ENCODE measurements around the gene CFAP68. TPM values are rescaled to one million over a fixed set of nuclear protein-coding genes. Genes with fewer than 3 reads are reported as not detected.
A peak's percentile ranks its signal among the peaks of the same experiment; 100 is the strongest.
"Not testable (repeated sequence)": the region's sequence is repeated elsewhere in the genome, so short reads cannot be mapped to it uniquely, and the experiment has no call there.

CFAP68 gene
- total RNA-seq, 5 donors from 2014 or later (not counting 1 experiment from before 2014, with no cell fraction given) = 12.0 to 18.6 (median 16.7) TPM

DNA sequence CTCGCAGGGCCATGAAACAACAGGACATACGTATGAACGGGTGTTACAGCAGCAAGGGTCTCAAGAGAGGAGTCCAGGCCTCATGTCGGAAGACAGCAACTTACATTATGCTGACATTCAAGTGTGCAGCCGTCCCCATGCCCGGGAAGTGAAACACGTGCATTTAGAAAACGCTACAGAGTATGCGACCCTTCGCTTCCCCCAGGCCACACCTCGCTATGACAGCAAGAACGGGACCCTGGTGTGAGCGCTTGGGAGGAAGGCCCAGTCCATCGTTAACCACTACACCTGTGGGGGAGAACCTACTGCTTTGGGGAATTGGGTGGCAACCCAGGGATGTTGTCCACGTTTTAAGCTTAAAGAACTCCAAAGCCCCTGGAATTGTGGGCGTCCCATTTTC lies 46.6 kb downstream of the CFAP68 start:
- H3K27ac Mint-ChIP-seq = peak overlapping the region; percentile 92 to 93
- POLR2A ChIA-PET = interaction anchor here (0.5 to 1.1 kb wide), 4 partner anchors 11 to 160 kb away, joined by 3 to 7 read pairs (median 4); no protein-coding TSS in a partner anchor
- no peaks in the 10 kb centered on the region for H3K9me3 ChIP-seq
- peaks cover 0 to 1% of the 10 kb centered on the region in 2 donors for H3K27me3 Mint-ChIP-seq
- no peak overlapping the region for H3K4me3 ChIP-seq (ENCODE audit: control insufficient read depth in 1 of 2, extremely low read depth in 1 of 2, low read length in 1 of 2)
- peak overlapping the region; percentile 86 for H3K27ac ChIP-seq (ENCODE audit: low read length)
- peaks cover 11 to 14% (median 13%) of the 10 kb centered on the region in 3 donors for H3K4me1 Mint-ChIP-seq
- H3K9me3 Mint-ChIP-seq = no peaks in the 10 kb centered on the region
- 99% methylated on average over 10 of the region's 16 CpGs for WGBS (ENCODE audit: insufficient coverage)
- ATAC-seq (replicated peaks in 1 of 4) (no peak), DNase-seq (no peak)
- CTCF ChIA-PET = interaction anchor here (1.0 to 2.0 kb wide), 10 partner anchors 13 to 354 kb away, joined by 3 to 20 read pairs (median 4); partner anchors contain the start of genes ALG9 (in 1 of the 2), CFAP68 (in 1 of the 2), FDXACB1 (in 1 of the 2) and SDHD (in 1 of the 2)
- no peaks in the 10 kb centered on the region for H3K36me3 ChIP-seq (ENCODE audit: control insufficient read depth in 2 of 2, extremely low read depth in 1 of 2, insufficient read depth in 1 of 2, low read length in 1 of 2)
- H3K4me1 ChIP-seq (ENCODE audit: control insufficient read depth in 1 of 2, extremely low read depth in 1 of 2, insufficient read depth in 2 of 2, low read length in 2 of 2) = peaks cover 2 to 19% of the 10 kb centered on the region in 2 experiments
- H3K4me3 Mint-ChIP-seq = peak overlapping the region; percentile 60 to 80 (median 79)
- no peaks in the 10 kb centered on the region for H3K27me3 ChIP-seq (replicated peaks in 1 of 2; ENCODE audit: control insufficient read depth in 2 of 2, extremely low read depth in 1 of 2, insufficient read depth in 2 of 2, low read length in 1 of 2)
- H3K36me3 Mint-ChIP-seq = no peaks in the 10 kb centered on the region

- Mint-ChIP-seq H3K4me3 (peak overlapping the region; percentile 79 to 82 (median 80)), H3K27ac (peak overlapping the region; percentile 92 to 93), H3K27me3 (no peaks in the 10 kb centered on the region), H3K9me3 (no peaks in the 10 kb centered on the region), H3K36me3 (no peaks in the 10 kb centered on the region), H3K4me1 (peaks cover 11 to 15% (median 14%) of the 10 kb centered on the region in 3 donors)
- Histone ChIP-seq H3K36me3 (ENCODE audit: control insufficient read depth in 2 of 2, extremely low read depth in 1 of 2, insufficient read depth in 1 of 2, low read length in 1 of 2) (no peaks in the 10 kb centered on the region), H3K4me3 (ENCODE audit: control insufficient read depth in 1 of 2, extremely low read depth in 1 of 2, low read length in 1 of 2) (peak overlapping the region; percentile 38 to 58), H3K9me3 (no peaks in the 10 kb centered on the region), H3K27me3 (replicated peaks in 1 of 2; ENCODE audit: control insufficient read depth in 2 of 2, extremely low read depth in 1 of 2, insufficient read depth in 2 of 2, low read length in 1 of 2) (no peaks in the 10 kb centered on the region), H3K27ac (ENCODE audit: low read length) (peak overlapping the region; percentile 86), H3K4me1 (ENCODE audit: control insufficient read depth in 1 of 2, extremely low read depth in 1 of 2, insufficient read depth in 2 of 2, low read length in 2 of 2) (peaks cover 2 to 19% of the 10 kb centered on the region in 2 experiments)
- DNase-seq (peak; percentile 85 to 98 (median 92)), ATAC-seq (replicated peaks in 1 of 4) (peak; percentile 90 to 95 (median 91))
- 0% methylated on average over 36 of the region's 47 CpGs for WGBS (ENCODE audit: insufficient coverage)
- ChIA-PET CTCF (interaction anchor here (0.6 to 2.0 kb wide), 21 partner anchors 9 to 353 kb away, joined by 3 to 20 read pairs (median 4); partner anchors contain the start of genes ALG9 (in 1 of the 2), CFAP68 (in 1 of the 2), FDXACB1 (in 1 of the 2) and NKAPD1 (in 1 of the 2)), POLR2A (interaction anchor here (0.5 to 1.2 kb wide), 16 partner anchors 9 to 330 kb away, joined by 3 to 13 read pairs (median 4); partner anchors contain the start of genes ALG9 (in 1 of the 2) and TIMM8B (in 1 of the 2))
Measured at GRCh38 chr11:111926505-111927391, 47.4 kb downstream of the CFAP68 start.

DNA sequence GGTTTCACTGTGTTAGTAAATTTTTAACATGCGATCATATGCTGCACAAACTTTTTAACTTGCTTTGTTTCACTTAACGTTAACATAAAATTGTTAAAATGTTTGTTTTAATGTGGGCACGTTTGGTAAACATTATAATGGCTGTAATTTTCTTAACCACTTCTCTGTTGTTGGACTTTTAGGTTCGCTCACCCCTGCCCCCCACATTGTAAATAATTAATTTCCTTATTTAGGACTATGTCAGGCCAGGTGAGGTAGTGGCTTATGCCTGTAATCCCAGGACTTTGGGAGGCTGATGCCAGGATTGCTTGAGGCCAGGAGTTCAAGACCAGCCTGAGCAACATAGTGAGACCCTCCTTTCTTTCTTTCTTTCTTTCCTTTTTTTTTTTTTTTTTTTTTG lies 51.1 kb downstream of the CFAP68 start:
- WGBS (ENCODE audit: insufficient coverage) = no CpG with 5 or more reads among the region's 4 CpGs
- Histone ChIP-seq H3K4me1 (ENCODE audit: control insufficient read depth in 1 of 2, extremely low read depth in 1 of 2, insufficient read depth in 2 of 2, low read length in 2 of 2) (peaks cover 2 to 26% of the 10 kb centered on the region in 2 experiments), H3K9me3 (no peaks in the 10 kb centered on the region), H3K27me3 (replicated peaks in 1 of 2; ENCODE audit: control insufficient read depth in 2 of 2, extremely low read depth in 1 of 2, insufficient read depth in 2 of 2, low read length in 1 of 2) (no peaks in the 10 kb centered on the region), H3K27ac (ENCODE audit: low read length) (no peak overlapping the region), H3K4me3 (ENCODE audit: control insufficient read depth in 1 of 2, extremely low read depth in 1 of 2, low read length in 1 of 2) (no peak overlapping the region), H3K36me3 (ENCODE audit: control insufficient read depth in 2 of 2, extremely low read depth in 1 of 2, insufficient read depth in 1 of 2, low read length in 1 of 2) (no peaks in the 10 kb centered on the region)
- Mint-ChIP-seq H3K4me1 (peaks cover 11 to 21% (median 19%) of the 10 kb centered on the region in 3 donors), H3K27ac (no peak overlapping the region), H3K36me3 (no peaks in the 10 kb centered on the region), H3K4me3 (no peak overlapping the region), H3K9me3 (no peaks in the 10 kb centered on the region), H3K27me3 (no peaks in the 10 kb centered on the region)
- CTCF ChIA-PET = interaction anchor here (0.6 to 2.4 kb wide), 5 partner anchors 8 to 349 kb away, joined by 3 to 19 read pairs (median 5); no protein-coding TSS in a partner anchor
- ATAC-seq (replicated peaks in 1 of 4) (no peak), DNase-seq (no peak)
- POLR2A ChIA-PET = no interaction called here

DNA sequence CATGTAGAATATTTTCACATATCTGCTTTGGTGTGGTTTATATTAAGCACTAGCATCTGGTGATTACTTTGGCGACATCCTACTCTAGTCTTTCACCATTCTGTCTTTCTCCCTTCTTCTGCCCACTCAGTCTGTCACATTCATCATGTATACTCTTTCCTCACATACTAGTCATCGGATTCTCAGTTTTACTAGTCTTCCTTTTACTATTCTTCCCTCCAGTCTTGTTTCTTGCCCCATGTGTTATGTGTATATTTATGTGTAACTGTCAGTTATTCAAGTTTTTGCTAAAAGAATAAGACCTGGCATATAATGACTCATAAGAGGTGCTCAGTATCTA lies 53.2 kb downstream of the CFAP68 start:
- no peak overlapping the region for H3K4me3 Mint-ChIP-seq
- H3K4me1 Mint-ChIP-seq = peaks cover 12 to 22% (median 19%) of the 10 kb centered on the region in 3 donors
- POLR2A ChIA-PET = interaction anchor here in 1 of 2 donors (0.6 kb wide), 1 partner anchor 20 kb away, joined by 6 read pairs; no protein-coding TSS in a partner anchor
- Histone ChIP-seq H3K36me3 (ENCODE audit: control insufficient read depth in 2 of 2, extremely low read depth in 1 of 2, insufficient read depth in 1 of 2, low read length in 1 of 2) (no peaks in the 10 kb centered on the region), H3K27ac (ENCODE audit: low read length) (no peak overlapping the region), H3K4me3 (ENCODE audit: control insufficient read depth in 1 of 2, extremely low read depth in 1 of 2, low read length in 1 of 2) (no peak overlapping the region), H3K9me3 (no peaks in the 10 kb centered on the region), H3K27me3 (replicated peaks in 1 of 2; ENCODE audit: control insufficient read depth in 2 of 2, extremely low read depth in 1 of 2, insufficient read depth in 2 of 2, low read length in 1 of 2) (no peaks in the 10 kb centered on the region), H3K4me1 (ENCODE audit: control insufficient read depth in 1 of 2, extremely low read depth in 1 of 2, insufficient read depth in 2 of 2, low read length in 2 of 2) (peaks cover 7 to 25% of the 10 kb centered on the region in 2 experiments)
- no peak overlapping the region for H3K27ac Mint-ChIP-seq
- CTCF ChIA-PET = interaction anchor here (0.6 to 2.4 kb wide), 5 partner anchors 13 to 57 kb away, joined by 3 to 19 read pairs (median 5); no protein-coding TSS in a partner anchor
- no peaks in the 10 kb centered on the region for H3K36me3 Mint-ChIP-seq
- WGBS (ENCODE audit: insufficient coverage) = no CpG with 5 or more reads among the region's 2 CpGs
- DNase-seq (no peak), ATAC-seq (replicated peaks in 1 of 4) (no peak)
- H3K27me3 Mint-ChIP-seq = no peaks in the 10 kb centered on the region
- no peaks in the 10 kb centered on the region for H3K9me3 Mint-ChIP-seq

GRCh38 chr11:111933176-111933575 lies 53.8 kb downstream of the CFAP68 start:
- H3K9me3 Mint-ChIP-seq; POLR2A ChIA-PET; H3K36me3 ChIP-seq (ENCODE audit: control insufficient read depth in 2 of 2, extremely low read depth in 1 of 2, insufficient read depth in 1 of 2, low read length in 1 of 2); H3K27me3 ChIP-seq (replicated peaks in 1 of 2; ENCODE audit: control insufficient read depth in 2 of 2, extremely low read depth in 1 of 2, insufficient read depth in 2 of 2, low read length in 1 of 2); H3K27me3 Mint-ChIP-seq; ATAC-seq (replicated peaks in 1 of 4); H3K36me3 Mint-ChIP-seq; H3K4me3 Mint-ChIP-seq; H3K4me3 ChIP-seq (ENCODE audit: control insufficient read depth in 1 of 2, extremely low read depth in 1 of 2, low read length in 1 of 2); DNase-seq; H3K9me3 ChIP-seq; H3K27ac ChIP-seq (ENCODE audit: low read length); H3K27ac Mint-ChIP-seq: not testable (repeated sequence)
- H3K4me1 Mint-ChIP-seq = peaks cover 16 to 28% (median 25%) of the 10 kb centered on the region in 3 donors
- CTCF ChIA-PET = interaction anchor here (0.6 to 1.7 kb wide), 4 partner anchors 12 to 62 kb away, joined by 4 to 11 read pairs (median 6); no protein-coding TSS in a partner anchor
- H3K4me1 ChIP-seq (ENCODE audit: control insufficient read depth in 1 of 2, extremely low read depth in 1 of 2, insufficient read depth in 2 of 2, low read length in 2 of 2) = peaks cover 8 to 26% of the 10 kb centered on the region in 2 experiments
- WGBS (ENCODE audit: insufficient coverage) = 97% methylated on average over 6 of the region's 14 CpGs

- Mint-ChIP-seq H3K36me3 (no peaks in the 10 kb centered on the region), H3K27ac (no peak overlapping the region), H3K27me3 (no peaks in the 10 kb centered on the region), H3K4me1 (peaks cover 23 to 35% (median 31%) of the 10 kb centered on the region in 3 donors), H3K4me3 (no peak overlapping the region), H3K9me3 (no peaks in the 10 kb centered on the region)
- no CpG with 5 or more reads among the region's 1 CpG for WGBS (ENCODE audit: insufficient coverage)
- H3K4me3 ChIP-seq (ENCODE audit: control insufficient read depth in 1 of 2, extremely low read depth in 1 of 2, low read length in 1 of 2) = no peak overlapping the region
- no peak for ATAC-seq (replicated peaks in 1 of 4)
- no peaks in the 10 kb centered on the region for H3K36me3 ChIP-seq (ENCODE audit: control insufficient read depth in 2 of 2, extremely low read depth in 1 of 2, insufficient read depth in 1 of 2, low read length in 1 of 2)
- ChIA-PET POLR2A (interaction anchor here in 1 of 2 donors (0.5 to 0.7 kb wide), 2 partner anchors 9 to 22 kb away, joined by 3 to 7 read pairs; no protein-coding TSS in a partner anchor), CTCF (interaction anchor here (0.6 to 1.7 kb wide), 2 partner anchors 9 to 47 kb away, joined by 4 to 9 read pairs; no protein-coding TSS in a partner anchor)
- peaks cover 13 to 33% of the 10 kb centered on the region in 2 experiments for H3K4me1 ChIP-seq (ENCODE audit: control insufficient read depth in 1 of 2, extremely low read depth in 1 of 2, insufficient read depth in 2 of 2, low read length in 2 of 2)
- H3K27me3 ChIP-seq (replicated peaks in 1 of 2; ENCODE audit: control insufficient read depth in 2 of 2, extremely low read depth in 1 of 2, insufficient read depth in 2 of 2, low read length in 1 of 2) = no peaks in the 10 kb centered on the region
- no peaks in the 10 kb centered on the region for H3K9me3 ChIP-seq
- no peak overlapping the region for H3K27ac ChIP-seq (ENCODE audit: low read length)
- no peak for DNase-seq
Measured at GRCh38 chr11:111933872-111934271, 54.5 kb downstream of the CFAP68 start.
